SK-N-SH treated with all-trans-retinoic acid at 6 μM for 48 hours (cell line): ENCODE measurements around the gene CBY3.
"Not testable (repeated sequence)": the region's sequence is repeated elsewhere in the genome, so short reads cannot be mapped to it uniquely, and the experiment has no call there.

ENCODE experiments used
- ATAC-seq: fragments of 200-7000 bp; cut with Tn5 transposase; 3 replicates; pipeline ENCODE4 v1.9.1; 2020; ENCODE audit warnings: mild to moderate bottlenecking, moderate library complexity
- ARNTL ChIP-seq: fragments of 450-650 bp; formaldehyde crosslinking; IDR thresholded peaks from 2 replicates; pipeline ENCODE4 v1.5.0; 2020; ENCODE audit warnings: low read depth, mild to moderate bottlenecking, moderate library complexity, borderline replicate concordance
- BACH2 ChIP-seq: fragments of 250-450 bp; sonication (Bioruptor Pico); IDR thresholded peaks from 2 replicates; pipeline ENCODE4 v1.9.0; 2021; ENCODE audit warnings: mild to moderate bottlenecking, borderline replicate concordance
- CSRNP3 ChIP-seq: fragments of 250-450 bp; sonication (Bioruptor Pico); IDR thresholded peaks from 2 replicates; pipeline ENCODE4 v1.5.1; 2021; ENCODE audit warnings: mild to moderate bottlenecking, moderate library complexity
- OSR1 ChIP-seq: fragments of 250-450 bp; sonication (Bioruptor Pico); IDR thresholded peaks from 2 replicates; pipeline ENCODE4 v1.8.0; 2022; ENCODE audit warnings: moderate library complexity, mild to moderate bottlenecking, inconsistent platforms
- PPARA ChIP-seq: fragments of 250-450 bp; sonication (Bioruptor Pico); IDR thresholded peaks from 2 replicates; pipeline ENCODE4 v1.5.0; 2020; ENCODE audit warnings: mild to moderate bottlenecking, borderline replicate concordance
- TSHZ2 ChIP-seq: fragments of 250-450 bp; sonication (Bioruptor Pico); IDR thresholded peaks from 2 replicates; pipeline ENCODE4 v1.5.0; 2020; ENCODE audit warnings: mild to moderate bottlenecking, moderate library complexity
- ZNF565 ChIP-seq: fragments of 450-650 bp; formaldehyde crosslinking; conservative IDR thresholded peaks from 2 replicates; pipeline ENCODE4 v1.5.0; 2020; ENCODE audit warnings: low read depth, mild to moderate bottlenecking, moderate library complexity
- ZNF70 ChIP-seq: fragments of 450-650 bp; formaldehyde crosslinking; IDR thresholded peaks from 2 replicates; pipeline ENCODE4 v1.5.0; 2020; ENCODE audit warnings: mild to moderate bottlenecking, moderate library complexity
- ZNF8 ChIP-seq: fragments of 450-650 bp; formaldehyde crosslinking; IDR thresholded peaks from 2 replicates; pipeline ENCODE4 v1.5.0; 2020; ENCODE audit warnings: mild to moderate bottlenecking, moderate library complexity

CBY3 gene

GRCh38 chr5:179648410-179648809, 32.4 kb downstream of the CBY3 start:
- no peak for ATAC-seq
- TF ChIP-seq ZNF70 (no peak), CSRNP3 (CRISPR knock-in tag) (no peak), OSR1 (no peak), BACH2 (CRISPR knock-in tag) (no peak), ZNF8 (CRISPR knock-in tag) (no peak), ARNTL (CRISPR knock-in tag) (no peak), TSHZ2 (CRISPR knock-in tag) (no peak), PPARA (CRISPR knock-in tag) (no peak), ZNF565 (CRISPR knock-in tag) (no peak)

- ATAC-seq, result not testable (repeated sequence)
Observed at GRCh38 chr5:179644766-179645165, 36.1 kb downstream of the CBY3 start.

- not testable (repeated sequence) for ATAC-seq
Observed at GRCh38 chr5:179643141-179643920, 37.5 kb downstream of the CBY3 start.

GRCh38 chr5:179642626-179643025, 38.2 kb downstream of the CBY3 start:
- ATAC-seq, result not testable (repeated sequence)

GRCh38 chr5:179641745-179642144, 39.1 kb downstream of the CBY3 start:
- ATAC-seq, result not testable (repeated sequence)

GRCh38 chr5:179639296-179639695, 41.5 kb downstream of the CBY3 start:
- ATAC-seq, result not testable (repeated sequence)

GRCh38 chr5:179634370-179635172, 46.3 kb downstream of the CBY3 start:
- peak; percentile 98 for ATAC-seq

- ATAC-seq, result not testable (repeated sequence)
Observed at GRCh38 chr5:179633501-179634369, 47.1 kb downstream of the CBY3 start.
